Lower lobe of right lung (tissue), 2 donors: ENCODE measurements around the gene ATL3. TPM values are rescaled to one million over a fixed set of nuclear protein-coding genes. Genes with fewer than 3 reads are reported as not detected.
A peak's percentile ranks its signal among the peaks of the same experiment; 100 is the strongest.

Experiments used
- ATAC-seq, 2 donors: fragments of 200-7000 bp; cut with Tn5 transposase; one replicate each; pipeline ENCODE4 v1.9.1; 2020 to 2022; ENCODE audit warnings: mild to moderate bottlenecking in 2 of 2, moderate library complexity in 2 of 2
- DNase-seq: peaks from one replicate; pipeline ENCODE4 v3.0.0-alpha.2; 2020
- H3K27ac ChIP-seq: fragments of 200-600 bp; one replicate; pipeline ENCODE4 v1.8.0; 2022
- H3K27me3 ChIP-seq: fragments of 200-600 bp; one replicate; pipeline ENCODE4 v1.8.0; 2022; ENCODE audit warnings: low read depth
- H3K36me3 ChIP-seq: fragments of 200-600 bp; one replicate; pipeline ENCODE4 v1.8.0; 2022; ENCODE audit warnings: mild to moderate bottlenecking
- H3K4me1 ChIP-seq: fragments of 200-600 bp; one replicate; pipeline ENCODE4 v1.8.0; 2022
- H3K4me3 ChIP-seq: fragments of 200-600 bp; one replicate; pipeline ENCODE4 v1.8.0; 2022; ENCODE audit warnings: mild to moderate bottlenecking
- H3K9me3 ChIP-seq: fragments of 200-600 bp; one replicate; pipeline ENCODE4 v1.8.0; 2022
- CTCF ChIP-seq: fragments of 200-600 bp; IDR thresholded peaks from one replicate; pipeline ENCODE4 v1.8.0; 2022; ENCODE audit warnings: antibody characterized with exemption, mild to moderate bottlenecking
- intact Hi-C: fragments of 100-400 bp; cut with DNase I; formaldehyde crosslinking; loops from one replicate; pipeline ENCODE4 v1.11.0; 2022
- total RNA-seq: library from RNA; stranded (reverse); fragmentation: NEBNext Ultra II Directional; extraction: Animal tissue kit (Norgen Biotek cat#: 25700); gene quantifications from one replicate; pipeline ENCODE4 v1.2.1, GENCODE V29; 2021
- donor health status: DM: no; HTN: yes; CAD: no; lungs with severe emphysema.

Gene ATL3
- total RNA-seq, 1 donor from 2014 or later = 72.8 TPM

- intact Hi-C loops = no loop called here
Measured at GRCh38 chr11:63599211-63600122, 71.7 kb downstream of the ATL3 start.

GRCh38 chr11:63598556-63598955 lies 72.6 kb downstream of the ATL3 start:
- Histone ChIP-seq H3K9me3 (no peaks in the 10 kb centered on the region), H3K4me1 (peaks cover 13% of the 10 kb centered on the region), H3K27ac (no peak overlapping the region), H3K4me3 (no peak overlapping the region), H3K36me3 (peaks cover 38% of the 10 kb centered on the region), H3K27me3 (no peaks in the 10 kb centered on the region)
- no peak for DNase-seq
- ATAC-seq = peak in 1 of 2 donors; percentile 21
- TF ChIP-seq CTCF = no peak
- intact Hi-C loops = no loop called here

More at GRCh38 chr11:63599211-63600122, 71.7 kb downstream of the ATL3 start:
- DNase-seq = no peak
- Histone ChIP-seq H3K27me3 (no peaks in the 10 kb centered on the region), H3K9me3 (no peaks in the 10 kb centered on the region), H3K36me3 (peaks cover 38% of the 10 kb centered on the region), H3K27ac (no peak overlapping the region), H3K4me3 (no peak overlapping the region), H3K4me1 (peaks cover 13% of the 10 kb centered on the region)
- ATAC-seq = peak in 1 of 2 donors; percentile 24
- TF ChIP-seq CTCF = no peak

DNA sequence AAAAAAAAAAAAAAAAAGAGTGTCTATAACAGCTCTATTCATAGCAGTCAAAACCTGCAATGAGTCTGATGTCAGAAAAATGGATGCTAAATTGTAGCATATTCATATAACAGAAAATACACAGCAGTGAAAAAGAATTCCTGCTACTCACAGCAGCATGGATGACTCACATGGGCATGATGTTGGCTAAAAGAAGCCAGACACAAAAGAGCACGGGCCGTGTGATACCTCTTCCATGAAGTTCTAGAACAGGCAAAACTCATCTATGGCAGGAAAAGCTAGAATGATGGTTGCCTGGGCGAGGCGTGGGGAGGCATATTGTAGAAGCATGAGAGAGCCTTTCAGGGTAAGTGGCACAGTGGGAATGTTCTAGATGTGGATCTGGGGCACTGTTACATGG lies 75.9 kb downstream of the ATL3 start:
- DNase-seq (no peak), ATAC-seq (no peak)
- H3K27ac ChIP-seq = no peak overlapping the region
- no peaks in the 10 kb centered on the region for H3K9me3 ChIP-seq
- intact Hi-C loops = no loop called here
- H3K27me3 ChIP-seq = no peaks in the 10 kb centered on the region
- peaks cover 69% of the 10 kb centered on the region for H3K36me3 ChIP-seq
- no peaks in the 10 kb centered on the region for H3K4me1 ChIP-seq
- no peak for TF ChIP-seq CTCF
- H3K4me3 ChIP-seq = no peak overlapping the region

GRCh38 chr11:63592975-63593395 lies 78.2 kb downstream of the ATL3 start:
- intact Hi-C loops = no loop called here
- H3K27ac ChIP-seq = no peak overlapping the region
- no peaks in the 10 kb centered on the region for H3K9me3 ChIP-seq
- H3K4me3 ChIP-seq = no peak overlapping the region
- peaks cover 84% of the 10 kb centered on the region for H3K36me3 ChIP-seq
- ATAC-seq (peak; percentile 29 to 36), DNase-seq (no peak)
- TF ChIP-seq CTCF = peak; percentile 40
- H3K27me3 ChIP-seq = no peaks in the 10 kb centered on the region
- H3K4me1 ChIP-seq = no peaks in the 10 kb centered on the region

GRCh38 chr11:63590024-63590788 lies 81.0 kb downstream of the ATL3 start:
- ATAC-seq (no peak), DNase-seq (no peak)
- Histone ChIP-seq H3K27me3 (no peaks in the 10 kb centered on the region), H3K36me3 (peaks cover 82% of the 10 kb centered on the region), H3K4me3 (no peak overlapping the region), H3K9me3 (no peaks in the 10 kb centered on the region), H3K27ac (no peak overlapping the region), H3K4me1 (no peaks in the 10 kb centered on the region)
- intact Hi-C loops = no loop called here
- TF ChIP-seq CTCF = no peak
